Mammary epithelial cell (primary cell): ENCODE measurements around the gene MPV17.

Source experiments
- EZH2 ChIP-seq: IDR thresholded peaks from 2 replicates; pipeline ENCODE4 v1.6.1; 2012; ENCODE audit warnings: low read length, inconsistent platforms, borderline replicate concordance
- TF ChIP-seq, protein P1 (sequence below), 2 donors: IDR thresholded peaks in 1 of 2; conservative IDR thresholded peaks in 1 of 2; 2 replicates each; pipeline ENCODE4 v1.5.1; 2011 to 2012; ENCODE audit warnings: inconsistent platforms in 2 of 2, low read length in 2 of 2, mild to moderate bottlenecking in 2 of 2, control low read depth in 1 of 2, low read depth in 1 of 2; ENCODE audit not compliant: insufficient read depth in 1 of 2; ENCODE audit errors: extremely low read depth in 1 of 2

DNA sequence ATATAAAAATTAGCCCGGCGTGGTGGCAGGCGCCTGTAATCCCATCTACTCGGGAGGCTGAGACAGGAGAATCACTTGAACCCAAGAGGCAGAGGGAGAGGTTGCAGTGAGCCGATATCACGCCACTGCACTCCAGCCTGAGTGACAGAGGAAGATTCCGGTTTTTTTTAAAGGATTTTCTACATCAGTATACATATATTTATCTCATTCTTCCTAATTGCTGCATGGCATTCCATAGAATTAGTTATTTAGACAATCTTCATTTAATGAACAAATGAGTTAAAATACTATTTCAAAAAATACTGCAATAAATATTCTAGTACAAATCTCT lies 31.7 kb upstream of the MPV17 start:
- TF ChIP-seq, protein P1, sequence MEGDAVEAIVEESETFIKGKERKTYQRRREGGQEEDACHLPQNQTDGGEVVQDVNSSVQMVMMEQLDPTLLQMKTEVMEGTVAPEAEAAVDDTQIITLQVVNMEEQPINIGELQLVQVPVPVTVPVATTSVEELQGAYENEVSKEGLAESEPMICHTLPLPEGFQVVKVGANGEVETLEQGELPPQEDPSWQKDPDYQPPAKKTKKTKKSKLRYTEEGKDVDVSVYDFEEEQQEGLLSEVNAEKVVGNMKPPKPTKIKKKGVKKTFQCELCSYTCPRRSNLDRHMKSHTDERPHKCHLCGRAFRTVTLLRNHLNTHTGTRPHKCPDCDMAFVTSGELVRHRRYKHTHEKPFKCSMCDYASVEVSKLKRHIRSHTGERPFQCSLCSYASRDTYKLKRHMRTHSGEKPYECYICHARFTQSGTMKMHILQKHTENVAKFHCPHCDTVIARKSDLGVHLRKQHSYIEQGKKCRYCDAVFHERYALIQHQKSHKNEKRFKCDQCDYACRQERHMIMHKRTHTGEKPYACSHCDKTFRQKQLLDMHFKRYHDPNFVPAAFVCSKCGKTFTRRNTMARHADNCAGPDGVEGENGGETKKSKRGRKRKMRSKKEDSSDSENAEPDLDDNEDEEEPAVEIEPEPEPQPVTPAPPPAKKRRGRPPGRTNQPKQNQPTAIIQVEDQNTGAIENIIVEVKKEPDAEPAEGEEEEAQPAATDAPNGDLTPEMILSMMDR (conservative IDR thresholded peaks at IDR 0.05 in 1 of 2, IDR thresholded peaks at IDR 0.05 in 1 of 2; ENCODE audit: extremely low read depth in 1 of 2, insufficient read depth in 1 of 2, low read depth in 1 of 2, low read length in 2 of 2): no peak
- no peak for TF ChIP-seq EZH2
